ENCODE results near the gene CWC27.
A peak's percentile ranks its signal among the peaks of the same experiment; 100 is the strongest.

DNA sequence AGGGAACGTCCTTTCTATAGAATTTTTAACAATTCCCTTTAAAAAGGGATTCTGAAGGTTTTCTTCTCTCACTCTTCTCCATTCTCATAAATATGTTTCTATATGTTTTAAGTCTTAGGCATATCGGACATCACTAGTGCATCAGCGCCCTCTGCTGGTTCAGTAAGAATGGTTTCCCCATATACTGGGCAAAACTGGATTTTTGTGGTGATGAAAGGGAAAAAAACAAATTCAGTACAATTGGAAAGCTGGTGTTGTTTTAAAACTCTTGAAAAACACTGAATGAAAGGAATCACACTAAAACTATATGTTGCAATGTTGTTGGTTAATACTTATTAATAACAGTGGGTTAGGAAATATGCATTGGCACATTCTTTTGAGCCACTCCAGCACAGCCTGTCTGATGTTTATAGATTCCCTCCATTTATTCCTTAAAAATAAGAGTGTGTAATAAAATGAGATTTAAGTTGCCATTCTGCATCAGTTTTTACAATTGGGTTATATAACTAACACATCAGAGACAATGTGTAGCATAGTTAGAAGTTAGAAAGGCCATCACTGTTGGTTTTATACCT lies 15.8 kb downstream of the CWC27 start:
- TF ChIP-seq, protein P1, sequence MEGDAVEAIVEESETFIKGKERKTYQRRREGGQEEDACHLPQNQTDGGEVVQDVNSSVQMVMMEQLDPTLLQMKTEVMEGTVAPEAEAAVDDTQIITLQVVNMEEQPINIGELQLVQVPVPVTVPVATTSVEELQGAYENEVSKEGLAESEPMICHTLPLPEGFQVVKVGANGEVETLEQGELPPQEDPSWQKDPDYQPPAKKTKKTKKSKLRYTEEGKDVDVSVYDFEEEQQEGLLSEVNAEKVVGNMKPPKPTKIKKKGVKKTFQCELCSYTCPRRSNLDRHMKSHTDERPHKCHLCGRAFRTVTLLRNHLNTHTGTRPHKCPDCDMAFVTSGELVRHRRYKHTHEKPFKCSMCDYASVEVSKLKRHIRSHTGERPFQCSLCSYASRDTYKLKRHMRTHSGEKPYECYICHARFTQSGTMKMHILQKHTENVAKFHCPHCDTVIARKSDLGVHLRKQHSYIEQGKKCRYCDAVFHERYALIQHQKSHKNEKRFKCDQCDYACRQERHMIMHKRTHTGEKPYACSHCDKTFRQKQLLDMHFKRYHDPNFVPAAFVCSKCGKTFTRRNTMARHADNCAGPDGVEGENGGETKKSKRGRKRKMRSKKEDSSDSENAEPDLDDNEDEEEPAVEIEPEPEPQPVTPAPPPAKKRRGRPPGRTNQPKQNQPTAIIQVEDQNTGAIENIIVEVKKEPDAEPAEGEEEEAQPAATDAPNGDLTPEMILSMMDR (IDR thresholded peaks at IDR 0.05; ENCODE audit: low read length) = peak; percentile 92
- no peak for TF ChIP-seq EZH2 (IDR thresholded peaks at IDR 0.05; ENCODE audit: borderline replicate concordance, low read length)
